Coronary artery (tissue), 2 donors: ENCODE results near the gene CPED1.

Source experiments
- DNase-seq: peaks from one replicate; pipeline ENCODE4 v3.0.0-alpha.2; 2017; ENCODE audit warnings: low spot score
- H3K27ac ChIP-seq, 2 donors: fragments of 200-600 bp; sonication (generic); one replicate each; pipeline ENCODE4 v1.5.1; 2016 to 2019
- H3K4me3 ChIP-seq: fragments of 200-600 bp; sonication (generic); 2 replicates; pipeline ENCODE4 v1.5.1; 2016; ENCODE audit warnings: mild to moderate bottlenecking, moderate library complexity
- CTCF ChIP-seq: fragments of 200-600 bp; sonication (generic); IDR thresholded peaks from one replicate; pipeline ENCODE4 v1.5.1; 2019; ENCODE audit warnings: antibody characterized with exemption

The CPED1 gene

GRCh38 chr7:121099572-121099971 is 111.1 kb downstream of the CPED1 start:
- DNase-seq, result no peak
- Histone ChIP-seq H3K27ac (no peak overlapping the region), H3K4me3 (no peak overlapping the region)
- no peak for TF ChIP-seq CTCF

- no peak for TF ChIP-seq CTCF
- no peak overlapping the region for H3K4me3 ChIP-seq
- DNase-seq, result no peak
- H3K27ac ChIP-seq, result no peak overlapping the region
Measured at GRCh38 chr7:121101083-121101482, 112.6 kb downstream of the CPED1 start.

GRCh38 chr7:121101621-121102020 is 113.1 kb downstream of the CPED1 start:
- no peak overlapping the region for H3K4me3 ChIP-seq
- no peak overlapping the region for H3K27ac ChIP-seq
- no peak for TF ChIP-seq CTCF
- no peak for DNase-seq

- no peak for TF ChIP-seq CTCF
Measured at GRCh38 chr7:121102619-121103018, 114.1 kb downstream of the CPED1 start.

GRCh38 chr7:121103086-121103485 is 114.6 kb downstream of the CPED1 start:
- no peak overlapping the region for H3K27ac ChIP-seq
- TF ChIP-seq CTCF, result no peak
- no peak for DNase-seq
- H3K4me3 ChIP-seq, result no peak overlapping the region

More at GRCh38 chr7:121102619-121103018, 114.1 kb downstream of the CPED1 start:
- H3K27ac ChIP-seq, result no peak overlapping the region
- DNase-seq, result no peak
- H3K4me3 ChIP-seq, result no peak overlapping the region

- Histone ChIP-seq H3K27ac (no peak overlapping the region), H3K4me3 (no peak overlapping the region)
- TF ChIP-seq CTCF, result no peak
- DNase-seq, result no peak
Measured at GRCh38 chr7:121103579-121103978, 115.1 kb downstream of the CPED1 start.

GRCh38 chr7:121105262-121105661 is 116.8 kb downstream of the CPED1 start:
- Histone ChIP-seq H3K27ac (no peak overlapping the region), H3K4me3 (no peak overlapping the region)
- no peak for TF ChIP-seq CTCF
- DNase-seq, result no peak
